NCI-H82 (cell line): ENCODE data around the gene MAX.
"Not testable (repeated sequence)": the region's sequence is repeated elsewhere in the genome, so short reads cannot be mapped to it uniquely, and the experiment has no call there.

Experiments used
- DNase-seq: peaks from one replicate; lab custom pipeline; 2025; lab: John Stamatoyannopoulos, UW

MAX gene

GRCh38 chr14:65104791-65105190 lies 2.5 kb upstream of the MAX start:
- DNase-seq, result no peak

- peak; percentile 71 for DNase-seq
Observed at GRCh38 chr14:65103150-65103760, 938 bp upstream of the MAX start.

GRCh38 chr14:65101631-65102440 lies 481 bp downstream of the MAX start:
- peak; percentile 32 for DNase-seq

- DNase-seq, result no peak
Observed at GRCh38 chr14:65100922-65101541, 1.3 kb downstream of the MAX start.

GRCh38 chr14:65098586-65098985 lies 3.7 kb downstream of the MAX start:
- no peak for DNase-seq

GRCh38 chr14:65096323-65097089 lies 5.8 kb downstream of the MAX start:
- no peak for DNase-seq

GRCh38 chr14:65095633-65096205 lies 6.6 kb downstream of the MAX start:
- no peak for DNase-seq

GRCh38 chr14:65092349-65092748 lies 10.0 kb downstream of the MAX start:
- no peak for DNase-seq

GRCh38 chr14:65087835-65088234 lies 14.5 kb downstream of the MAX start:
- not testable (repeated sequence) for DNase-seq

- peak; percentile 39 for DNase-seq
Observed at GRCh38 chr14:65086686-65087085, 15.6 kb downstream of the MAX start.

GRCh38 chr14:65084554-65085505 lies 17.5 kb downstream of the MAX start:
- DNase-seq, result no peak

- no peak for DNase-seq
Observed at GRCh38 chr14:65082930-65083329, 19.4 kb downstream of the MAX start.

- no peak for DNase-seq
Observed at GRCh38 chr14:65080960-65081747, 21.2 kb downstream of the MAX start.

- DNase-seq, result no peak
Observed at GRCh38 chr14:65079768-65080167, 22.5 kb downstream of the MAX start.

- no peak for DNase-seq
Observed at GRCh38 chr14:65079201-65079600, 23.1 kb downstream of the MAX start.

- DNase-seq, result no peak
Observed at GRCh38 chr14:65077318-65077717, 25.0 kb downstream of the MAX start.

- no peak for DNase-seq
Observed at GRCh38 chr14:65075628-65076325, 26.5 kb downstream of the MAX start.

- no peak for DNase-seq
Observed at GRCh38 chr14:65074449-65075150, 27.7 kb downstream of the MAX start.
